WERI-Rb-1 (cell line): ENCODE data around the gene ALCAM.

Experiments used
- DNase-seq: peaks from one replicate; pipeline ENCODE4 v3.0.0-alpha.2; 2020
- H3K27ac ChIP-seq: fragments of 250-450 bp; sonication (Bioruptor Pico); 2 replicates; pipeline ENCODE4 v1.5.1; 2020; ENCODE audit warnings: mild to moderate bottlenecking, moderate library complexity
- H3K27me3 ChIP-seq: fragments of 250-450 bp; sonication (Bioruptor Pico); 2 replicates; pipeline ENCODE4 v1.5.1; 2021; ENCODE audit warnings: mild to moderate bottlenecking, low read depth, moderate library complexity; ENCODE audit not compliant: insufficient read depth, severe bottlenecking
- H3K36me3 ChIP-seq: fragments of 250-450 bp; sonication (Bioruptor Pico); 2 replicates; pipeline ENCODE4 v1.5.1; 2020; ENCODE audit warnings: mild to moderate bottlenecking, moderate library complexity
- H3K4me3 ChIP-seq: 2 replicates; pipeline ENCODE4 v1.5.1; 2011; ENCODE audit warnings: low read depth, mild to moderate bottlenecking, control low read depth, low read length
- H3K9me3 ChIP-seq: fragments of 250-450 bp; sonication (Bioruptor Pico); 2 replicates; pipeline ENCODE4 v1.5.1; 2021; ENCODE audit warnings: mild to moderate bottlenecking, moderate library complexity; ENCODE audit not compliant: severe bottlenecking
- TF ChIP-seq, protein P1 (sequence below): IDR thresholded peaks from 2 replicates; pipeline ENCODE4 v1.5.1; 2011; ENCODE audit warnings: low read depth, mild to moderate bottlenecking, control low read depth, inconsistent platforms, low read length

The ALCAM gene

DNA sequence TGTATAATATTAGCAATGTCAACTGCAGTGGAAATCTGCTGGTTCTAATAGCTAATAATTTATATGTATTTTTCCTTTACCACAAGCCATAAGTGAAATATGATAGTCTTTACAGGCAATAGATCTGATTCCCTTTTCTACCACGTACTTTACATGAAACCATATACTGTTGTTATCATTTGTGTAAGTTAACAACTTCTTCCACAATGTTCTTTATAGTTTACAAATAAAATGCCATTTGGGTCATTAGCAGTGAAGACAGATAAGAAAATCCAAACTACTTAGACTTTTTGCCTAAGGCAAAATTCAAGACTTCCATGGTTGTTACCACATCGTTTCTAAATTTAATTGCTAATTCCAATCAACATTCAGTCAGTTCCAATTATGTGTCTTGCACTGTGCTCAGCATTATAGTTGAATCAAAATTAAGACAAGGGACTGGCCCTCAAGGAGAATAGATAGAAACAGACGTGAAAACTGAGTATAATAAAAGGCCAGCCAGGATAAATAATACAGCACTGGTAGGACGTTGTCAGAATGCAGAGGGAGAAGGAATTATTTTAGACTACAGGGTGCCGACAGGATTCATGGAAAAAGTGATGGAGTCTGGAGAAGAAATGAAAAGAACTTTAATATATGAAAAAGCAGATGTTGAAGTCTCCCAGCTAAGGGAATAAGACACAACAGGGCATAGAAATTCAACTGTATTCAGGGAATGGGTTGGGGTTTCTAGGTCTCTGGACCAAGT, 249.8 kb downstream of the ALCAM start:
- DNase-seq, result no peak
- TF ChIP-seq, protein P1, sequence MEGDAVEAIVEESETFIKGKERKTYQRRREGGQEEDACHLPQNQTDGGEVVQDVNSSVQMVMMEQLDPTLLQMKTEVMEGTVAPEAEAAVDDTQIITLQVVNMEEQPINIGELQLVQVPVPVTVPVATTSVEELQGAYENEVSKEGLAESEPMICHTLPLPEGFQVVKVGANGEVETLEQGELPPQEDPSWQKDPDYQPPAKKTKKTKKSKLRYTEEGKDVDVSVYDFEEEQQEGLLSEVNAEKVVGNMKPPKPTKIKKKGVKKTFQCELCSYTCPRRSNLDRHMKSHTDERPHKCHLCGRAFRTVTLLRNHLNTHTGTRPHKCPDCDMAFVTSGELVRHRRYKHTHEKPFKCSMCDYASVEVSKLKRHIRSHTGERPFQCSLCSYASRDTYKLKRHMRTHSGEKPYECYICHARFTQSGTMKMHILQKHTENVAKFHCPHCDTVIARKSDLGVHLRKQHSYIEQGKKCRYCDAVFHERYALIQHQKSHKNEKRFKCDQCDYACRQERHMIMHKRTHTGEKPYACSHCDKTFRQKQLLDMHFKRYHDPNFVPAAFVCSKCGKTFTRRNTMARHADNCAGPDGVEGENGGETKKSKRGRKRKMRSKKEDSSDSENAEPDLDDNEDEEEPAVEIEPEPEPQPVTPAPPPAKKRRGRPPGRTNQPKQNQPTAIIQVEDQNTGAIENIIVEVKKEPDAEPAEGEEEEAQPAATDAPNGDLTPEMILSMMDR, result no peak

DNA sequence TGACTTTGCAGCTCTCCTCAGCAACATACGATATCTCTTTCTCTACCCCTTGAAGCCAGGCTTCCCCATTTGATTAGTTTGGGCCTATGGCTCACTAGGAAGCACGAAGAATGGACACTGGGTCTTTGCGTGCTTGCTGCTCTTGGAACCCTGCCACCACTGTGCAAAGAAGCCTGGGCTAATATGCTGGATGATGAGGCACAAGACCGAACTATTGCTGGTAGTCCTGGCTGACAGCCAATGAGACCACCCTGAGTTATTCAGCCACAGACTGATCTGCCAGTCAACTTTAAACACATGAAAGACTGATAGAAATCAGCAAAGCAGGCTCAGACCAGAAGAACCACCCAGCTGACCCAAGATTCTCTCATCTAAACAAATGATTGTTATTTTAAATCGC, 251.8 kb downstream of the ALCAM start:
- Histone ChIP-seq H3K27ac (no peak overlapping the region), H3K36me3 (no peaks in the 10 kb centered on the region), H3K4me3 (no peak overlapping the region), H3K27me3 (no peaks in the 10 kb centered on the region), H3K9me3 (no peaks in the 10 kb centered on the region)
- no peak for DNase-seq
- TF ChIP-seq, protein P1, result no peak

More for the DNA sequence above, 249.8 kb downstream of the ALCAM start:
- Histone ChIP-seq H3K27ac (no peak overlapping the region), H3K9me3 (no peaks in the 10 kb centered on the region), H3K27me3 (no peaks in the 10 kb centered on the region), H3K36me3 (no peaks in the 10 kb centered on the region), H3K4me3 (no peak overlapping the region)

DNA sequence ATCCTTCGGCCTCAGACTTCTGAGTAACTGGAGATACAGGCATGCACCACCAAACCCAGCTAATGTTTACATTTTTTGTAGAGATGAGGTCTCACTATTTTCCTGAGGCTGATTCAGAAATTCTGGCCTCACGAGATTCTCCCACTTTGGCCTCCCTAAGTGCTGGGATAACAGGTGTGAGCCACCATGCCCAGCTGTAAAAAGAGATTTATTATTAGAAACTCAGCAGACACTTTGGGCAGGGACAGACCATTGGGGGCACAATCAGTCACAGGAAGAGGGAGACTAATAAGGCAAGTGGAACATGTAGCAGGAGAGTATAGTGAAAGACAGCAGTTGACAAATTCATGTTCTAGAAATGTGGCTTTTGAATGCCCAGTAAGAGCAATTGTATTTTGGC, 252.9 kb downstream of the ALCAM start:
- TF ChIP-seq, protein P1, result no peak
- Histone ChIP-seq H3K4me3 (no peak overlapping the region), H3K36me3 (no peaks in the 10 kb centered on the region), H3K9me3 (no peaks in the 10 kb centered on the region), H3K27me3 (no peaks in the 10 kb centered on the region), H3K27ac (no peak overlapping the region)
- DNase-seq, result no peak

DNA sequence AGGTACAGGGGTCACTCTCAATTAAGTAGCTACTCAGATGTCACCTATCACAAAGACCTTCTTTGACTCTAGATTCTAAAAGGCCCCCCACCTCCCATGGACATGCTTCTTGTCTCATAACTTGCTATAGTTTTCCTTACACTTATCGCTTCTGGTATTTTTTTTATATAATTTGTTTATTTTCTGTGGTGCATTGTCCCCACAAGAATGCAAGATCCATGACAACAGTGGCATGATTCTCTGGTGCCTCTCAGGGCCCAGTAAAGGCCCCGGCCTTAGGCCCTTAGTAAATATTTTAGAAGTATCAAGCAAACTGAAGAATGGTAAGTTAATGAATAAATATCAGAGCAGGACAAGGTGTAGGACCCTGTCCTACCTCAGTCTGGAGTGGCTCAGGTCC, 253.5 kb downstream of the ALCAM start:
- Histone ChIP-seq H3K36me3 (no peaks in the 10 kb centered on the region), H3K27me3 (no peaks in the 10 kb centered on the region), H3K27ac (no peak overlapping the region), H3K9me3 (no peaks in the 10 kb centered on the region), H3K4me3 (no peak overlapping the region)
- DNase-seq, result no peak
- TF ChIP-seq, protein P1, result no peak

DNA sequence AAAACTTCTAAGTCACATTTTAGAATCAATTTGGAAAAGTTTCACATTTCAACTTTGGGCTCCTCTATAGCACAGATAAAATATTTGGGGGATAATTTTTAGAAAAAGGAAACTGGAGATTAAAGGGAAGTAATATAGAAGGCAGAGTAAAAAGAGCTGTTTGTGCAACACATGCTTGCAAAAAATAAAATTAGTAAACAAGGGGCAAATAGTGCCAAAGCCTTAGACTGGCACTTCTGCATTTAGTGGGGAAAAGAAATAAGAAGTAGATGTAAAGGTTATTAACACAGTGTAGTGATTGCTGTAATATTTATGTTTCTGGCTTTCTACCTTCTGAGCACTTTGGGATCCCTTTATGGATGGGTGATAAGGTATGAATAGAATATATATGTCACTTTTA, 255.5 kb downstream of the ALCAM start:
- no peaks in the 10 kb centered on the region for H3K27me3 ChIP-seq
- H3K9me3 ChIP-seq, result no peaks in the 10 kb centered on the region
- no peak overlapping the region for H3K27ac ChIP-seq
- no peak for DNase-seq
- TF ChIP-seq, protein P1, result no peak
- H3K36me3 ChIP-seq, result no peaks in the 10 kb centered on the region
- no peak overlapping the region for H3K4me3 ChIP-seq
